ENCODE data around the gene RNF151.

DNA sequence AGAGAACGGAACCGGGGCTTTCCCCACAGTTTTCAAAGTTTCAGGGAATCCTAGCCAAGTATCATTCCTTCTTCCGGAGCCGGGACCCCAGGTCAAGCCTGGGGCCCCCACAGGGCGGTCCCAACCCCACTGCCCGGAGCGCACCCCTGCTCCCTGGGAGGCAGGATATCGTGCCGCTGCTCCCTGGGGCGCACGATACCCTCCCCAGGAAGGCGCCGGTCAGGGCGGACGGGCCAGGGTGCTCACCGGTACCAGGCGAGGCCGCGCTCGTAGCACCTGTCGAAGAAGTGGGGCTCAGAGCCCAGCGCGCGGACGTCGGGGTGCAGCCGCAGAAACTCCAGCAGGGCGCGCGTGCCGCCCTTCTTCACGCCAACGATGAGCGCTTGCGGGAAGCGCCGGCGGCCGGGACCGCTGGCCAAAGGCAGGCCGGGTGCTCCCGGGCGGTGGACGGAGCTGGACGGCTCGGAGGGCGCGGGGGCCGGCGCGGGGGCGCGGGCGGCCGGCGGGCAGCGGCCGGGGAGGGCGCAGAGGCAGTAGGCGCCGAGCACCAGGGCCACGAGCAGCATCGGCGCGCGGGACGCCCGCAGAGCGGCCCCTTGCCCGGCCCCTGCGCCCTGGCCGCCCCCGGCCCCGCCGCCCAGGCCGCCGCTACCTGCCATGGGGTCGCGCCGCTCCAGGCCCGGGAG lies 48.8 kb upstream of the RNF151 start:
- TF ChIP-seq POLR2A (IDR thresholded peaks at IDR 0.05) (no peak), CTCF (IDR thresholded peaks at IDR 0.05) (no peak)
